Placental epithelial cell (primary cell): ENCODE data around the gene LRRC3. TPM values are rescaled to one million over a fixed set of nuclear protein-coding genes. Genes with fewer than 3 reads are reported as not detected.

ENCODE experiments used
- small RNA-seq: library from RNA; depleted of rRNA; stranded (forward); fragments of <200 nt; gene quantifications from one replicate; pipeline ENCODE3, GENCODE V24; 2012
- total RNA-seq: library from RNA; depleted of rRNA; stranded (reverse); fragments of >200 nt; gene quantifications from 2 replicates; pipeline ENCODE4 v1.2.3, GENCODE V29; 2012

LRRC3 gene
- total RNA-seq: 1.1 and 1.2 TPM in 2 replicates

DNA sequence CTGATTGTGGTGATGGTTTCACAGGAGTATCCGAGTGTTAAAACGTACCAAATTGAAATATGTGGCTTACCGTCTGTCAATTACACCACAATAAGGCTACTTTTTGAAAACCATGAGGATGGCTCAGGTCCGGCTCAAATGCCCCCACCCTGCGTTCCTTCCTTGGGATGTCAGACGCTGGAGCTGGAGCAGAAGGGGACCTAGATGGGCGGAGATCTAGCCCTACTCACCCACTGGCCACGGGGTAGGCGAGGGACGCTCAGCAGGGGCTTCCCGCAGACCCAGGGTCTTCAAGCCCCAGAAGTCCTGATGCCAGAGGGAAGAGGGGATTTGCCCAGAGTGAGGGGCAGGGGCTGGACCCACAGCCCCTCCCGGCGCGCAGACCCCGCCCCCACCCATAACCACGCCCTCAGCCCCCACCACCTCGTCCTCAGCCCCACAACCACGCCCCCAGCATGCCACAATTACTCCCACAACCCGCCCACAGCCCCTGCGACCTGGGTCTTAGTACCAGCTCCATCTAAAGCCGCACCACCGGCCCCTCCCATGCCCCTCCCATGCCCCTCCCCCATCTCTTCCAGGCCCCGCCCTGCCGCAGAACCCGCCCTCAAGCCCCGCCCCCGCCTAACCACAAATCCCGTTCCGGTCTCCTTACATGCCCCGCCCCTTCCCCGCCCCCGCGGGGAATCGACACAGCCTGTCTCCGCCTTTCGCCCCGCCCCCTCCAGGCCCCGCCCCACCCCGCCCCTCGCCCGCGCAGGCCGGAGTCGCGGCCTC is at the start of gene LRRC3:
Gene LRRC3 (plus strand): TSS at position 764 of the 777 bp plus-strand sequence. CDS start 1,135 bp downstream, outside the sequence.

Small RNA genes within 50 kb of the gene (small RNA-seq; reads per million reads assigned to genes)
- not detected for gene RF00285

Other genes with a start within 250 kb of the LRRC3 start
- 0.43 and 0.79 TPM in 2 replicates for gene ICOSLG, start 214.6 kb upstream of the LRRC3 start, total RNA-seq
- gene DNMT3L, start 193.6 kb upstream of the LRRC3 start, total RNA-seq: not detected in 2 replicates
- gene AIRE, start 169.6 kb upstream of the LRRC3 start, total RNA-seq: not detected in 2 replicates
- 139 and 152 TPM in 2 replicates for gene PFKL, start 155.5 kb upstream of the LRRC3 start, total RNA-seq
- 22.4 and 26.4 TPM in 2 replicates for gene CFAP410, start 116.1 kb upstream of the LRRC3 start, total RNA-seq
- gene TRPM2, start 101.9 kb upstream of the LRRC3 start, total RNA-seq: 0.11 TPM in 1 of 2 replicates, not detected in the other
- gene KRTAP10-1, start 84.7 kb downstream of the LRRC3 start, total RNA-seq: not detected in 2 replicates
- not detected in 2 replicates for gene KRTAP10-2, start 96.0 kb downstream of the LRRC3 start, total RNA-seq
- not detected in 2 replicates for gene KRTAP10-3, start 103.3 kb downstream of the LRRC3 start, total RNA-seq
- gene KRTAP10-4, start 118.2 kb downstream of the LRRC3 start, total RNA-seq: not detected in 2 replicates
- not detected in 2 replicates for gene KRTAP10-5, start 125.1 kb downstream of the LRRC3 start, total RNA-seq
- gene KRTAP10-6, start 137.0 kb downstream of the LRRC3 start, total RNA-seq: not detected in 2 replicates
- gene KRTAP10-7, start 145.1 kb downstream of the LRRC3 start, total RNA-seq: not detected in 2 replicates
- not detected in 2 replicates for gene KRTAP10-8, start 156.6 kb downstream of the LRRC3 start, total RNA-seq
- gene KRTAP10-9, start 171.6 kb downstream of the LRRC3 start, total RNA-seq: not detected in 2 replicates
- not detected in 2 replicates for gene KRTAP10-10, start 181.8 kb downstream of the LRRC3 start, total RNA-seq
- gene KRTAP10-11, start 190.9 kb downstream of the LRRC3 start, total RNA-seq: not detected in 2 replicates
- gene KRTAP12-4, start 199.1 kb downstream of the LRRC3 start, total RNA-seq: not detected in 2 replicates
- gene KRTAP12-3, start 202.4 kb downstream of the LRRC3 start, total RNA-seq: not detected in 2 replicates
- not detected in 2 replicates for gene KRTAP12-2, start 211.4 kb downstream of the LRRC3 start, total RNA-seq
- not detected in 2 replicates for gene KRTAP12-1, start 226.7 kb downstream of the LRRC3 start, total RNA-seq
- gene KRTAP10-12, start 241.7 kb downstream of the LRRC3 start, total RNA-seq: not detected in 2 replicates